Gastrocnemius medialis (tissue), 4 donors: ENCODE measurements around the gene SRD5A3.

ENCODE experiments used
- POLR2A ChIP-seq, 2 donors: fragments of 450-650 bp; IDR thresholded peaks; one replicate each; pipeline ENCODE4 v1.6.1; 2017; ENCODE audit warnings: antibody characterized with exemption in 2 of 2, mild to moderate bottlenecking in 2 of 2, moderate library complexity in 2 of 2
- TF ChIP-seq, protein P1 (sequence below), 5 experiments: fragments of 450-650 bp in 3 of 5; fragments of 200-600 bp in 2 of 5; sonication (generic) in 2 of 5; IDR thresholded peaks in 4 of 5; conservative IDR thresholded peaks in 1 of 5; 1 replicate in 4 of 5; 2 replicates in 1 of 5; pipeline ENCODE4 v1.5.1; 2016 to 2019; ENCODE audit warnings: antibody characterized with exemption in 5 of 5, mild to moderate bottlenecking in 3 of 5, moderate library complexity in 3 of 5

DNA sequence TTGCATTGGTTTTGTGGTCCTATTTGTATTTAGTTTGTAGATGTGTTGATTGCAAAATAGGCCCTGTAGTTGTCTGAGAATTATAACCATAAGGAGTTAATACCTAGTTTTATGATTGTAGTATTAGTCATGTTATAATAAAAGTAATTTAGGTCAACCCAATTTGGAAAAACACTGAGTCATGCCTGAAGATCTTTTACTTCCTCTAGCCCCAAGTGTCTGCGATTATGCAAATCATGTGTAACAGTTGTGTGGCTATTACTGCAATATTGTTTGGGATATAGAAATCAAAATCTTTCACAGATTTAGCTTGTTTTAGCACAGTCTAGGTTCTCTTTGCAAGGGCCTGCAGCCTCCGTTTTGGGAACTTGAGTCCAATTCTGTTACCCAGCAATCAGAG lies 12.6 kb downstream of the SRD5A3 start:
- TF ChIP-seq POLR2A (IDR thresholded peaks at IDR 0.05), result no peak
- TF ChIP-seq, protein P1, sequence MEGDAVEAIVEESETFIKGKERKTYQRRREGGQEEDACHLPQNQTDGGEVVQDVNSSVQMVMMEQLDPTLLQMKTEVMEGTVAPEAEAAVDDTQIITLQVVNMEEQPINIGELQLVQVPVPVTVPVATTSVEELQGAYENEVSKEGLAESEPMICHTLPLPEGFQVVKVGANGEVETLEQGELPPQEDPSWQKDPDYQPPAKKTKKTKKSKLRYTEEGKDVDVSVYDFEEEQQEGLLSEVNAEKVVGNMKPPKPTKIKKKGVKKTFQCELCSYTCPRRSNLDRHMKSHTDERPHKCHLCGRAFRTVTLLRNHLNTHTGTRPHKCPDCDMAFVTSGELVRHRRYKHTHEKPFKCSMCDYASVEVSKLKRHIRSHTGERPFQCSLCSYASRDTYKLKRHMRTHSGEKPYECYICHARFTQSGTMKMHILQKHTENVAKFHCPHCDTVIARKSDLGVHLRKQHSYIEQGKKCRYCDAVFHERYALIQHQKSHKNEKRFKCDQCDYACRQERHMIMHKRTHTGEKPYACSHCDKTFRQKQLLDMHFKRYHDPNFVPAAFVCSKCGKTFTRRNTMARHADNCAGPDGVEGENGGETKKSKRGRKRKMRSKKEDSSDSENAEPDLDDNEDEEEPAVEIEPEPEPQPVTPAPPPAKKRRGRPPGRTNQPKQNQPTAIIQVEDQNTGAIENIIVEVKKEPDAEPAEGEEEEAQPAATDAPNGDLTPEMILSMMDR (IDR thresholded peaks at IDR 0.05 in 4 of 5, conservative IDR thresholded peaks at IDR 0.05 in 1 of 5), result no peak
